Lower leg skin (tissue), 3 donors: Measurements from ENCODE around the gene CELF5.

Experiments used
- POLR2A ChIP-seq, 2 donors: fragments of 450-650 bp; IDR thresholded peaks; one replicate each; pipeline ENCODE4 v1.6.1; 2016 to 2017; ENCODE audit warnings: antibody characterized with exemption in 2 of 2, mild to moderate bottlenecking in 1 of 2, moderate library complexity in 1 of 2
- TF ChIP-seq, protein P1 (sequence below), 3 donors: fragments of 450-650 bp; IDR thresholded peaks; one replicate each; pipeline ENCODE4 v1.5.1; 2016; ENCODE audit warnings: antibody characterized with exemption in 3 of 3, mild to moderate bottlenecking in 3 of 3, moderate library complexity in 2 of 3

DNA sequence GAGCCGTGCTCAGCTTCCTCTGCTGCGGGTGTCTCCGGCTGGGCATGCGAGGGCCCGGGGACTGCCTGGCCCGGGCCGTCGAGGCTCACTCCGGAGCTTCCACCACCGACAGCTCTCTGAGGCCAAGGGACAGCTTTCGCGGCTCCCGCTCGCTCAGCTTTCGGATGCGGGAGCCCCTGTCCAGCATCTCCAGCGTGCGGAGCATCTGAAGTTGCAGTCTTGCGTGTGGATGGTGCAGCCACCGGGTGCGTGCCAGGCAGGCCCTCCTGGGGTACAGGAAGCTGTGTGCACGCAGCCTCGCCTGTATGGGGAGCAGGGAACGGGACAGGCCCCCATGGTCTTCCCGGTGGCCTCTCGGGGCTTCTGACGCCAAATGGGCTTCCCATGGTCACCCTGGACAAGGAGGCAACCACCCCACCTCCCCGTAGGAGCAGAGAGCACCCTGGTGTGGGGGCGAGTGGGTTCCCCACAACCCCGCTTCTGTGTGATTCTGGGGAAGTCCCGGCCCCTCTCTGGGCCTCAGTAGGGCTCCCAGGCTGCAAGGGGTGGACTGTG is 44.6 kb upstream of the CELF5 start:
- TF ChIP-seq, protein P1, sequence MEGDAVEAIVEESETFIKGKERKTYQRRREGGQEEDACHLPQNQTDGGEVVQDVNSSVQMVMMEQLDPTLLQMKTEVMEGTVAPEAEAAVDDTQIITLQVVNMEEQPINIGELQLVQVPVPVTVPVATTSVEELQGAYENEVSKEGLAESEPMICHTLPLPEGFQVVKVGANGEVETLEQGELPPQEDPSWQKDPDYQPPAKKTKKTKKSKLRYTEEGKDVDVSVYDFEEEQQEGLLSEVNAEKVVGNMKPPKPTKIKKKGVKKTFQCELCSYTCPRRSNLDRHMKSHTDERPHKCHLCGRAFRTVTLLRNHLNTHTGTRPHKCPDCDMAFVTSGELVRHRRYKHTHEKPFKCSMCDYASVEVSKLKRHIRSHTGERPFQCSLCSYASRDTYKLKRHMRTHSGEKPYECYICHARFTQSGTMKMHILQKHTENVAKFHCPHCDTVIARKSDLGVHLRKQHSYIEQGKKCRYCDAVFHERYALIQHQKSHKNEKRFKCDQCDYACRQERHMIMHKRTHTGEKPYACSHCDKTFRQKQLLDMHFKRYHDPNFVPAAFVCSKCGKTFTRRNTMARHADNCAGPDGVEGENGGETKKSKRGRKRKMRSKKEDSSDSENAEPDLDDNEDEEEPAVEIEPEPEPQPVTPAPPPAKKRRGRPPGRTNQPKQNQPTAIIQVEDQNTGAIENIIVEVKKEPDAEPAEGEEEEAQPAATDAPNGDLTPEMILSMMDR (IDR thresholded peaks at IDR 0.05), result no peak
- no peak for TF ChIP-seq POLR2A (IDR thresholded peaks at IDR 0.05)
